Mesothelial cell of epicardium (in vitro differentiated cells): ENCODE results near the gene SLC41A3. TPM values are rescaled to one million over a fixed set of nuclear protein-coding genes. Genes with fewer than 3 reads are reported as not detected.
A peak's percentile ranks its signal among the peaks of the same experiment; 100 is the strongest.

Experiments used
- DNase-seq, 2 experiments: peaks; one replicate each; pipeline ENCODE4 v3.0.0; 2021; ENCODE audit warnings: low spot score in 2 of 2; ENCODE audit not compliant: unreplicated experiment in 2 of 2
- H3K27ac Mint-ChIP-seq: 2 replicates; pipeline ENCODE4 v1.8.0; 2021; ENCODE audit warnings: mixed read lengths
- H3K27me3 Mint-ChIP-seq: 2 replicates; pipeline ENCODE4 v1.8.0; 2021; ENCODE audit warnings: low read depth, mixed read lengths
- H3K36me3 Mint-ChIP-seq: 2 replicates; pipeline ENCODE4 v1.8.0; 2021; ENCODE audit warnings: mixed read lengths
- H3K4me1 Mint-ChIP-seq: 2 replicates; pipeline ENCODE4 v1.8.0; 2021; ENCODE audit warnings: mixed read lengths
- H3K4me3 Mint-ChIP-seq: 2 replicates; pipeline ENCODE4 v1.8.0; 2021; ENCODE audit warnings: mild to moderate bottlenecking, moderate library complexity, mixed read lengths
- H3K9me3 Mint-ChIP-seq: 2 replicates; pipeline ENCODE4 v1.8.0; 2021; ENCODE audit warnings: mixed read lengths
- total RNA-seq: library from RNA; stranded (reverse); gene quantifications from 3 replicates; pipeline ENCODE4 v1.2.1, GENCODE V29; 2021
- TF ChIP-seq, protein P1 (sequence below): fragments of 200-600 bp; sonication (generic); IDR thresholded peaks from one replicate; pipeline ENCODE4 v1.5.0; 2021; ENCODE audit warnings: antibody characterized with exemption; ENCODE audit not compliant: unreplicated experiment

The SLC41A3 gene
- total RNA-seq, 1 donor from 2014 or later: 58.7 TPM

DNA sequence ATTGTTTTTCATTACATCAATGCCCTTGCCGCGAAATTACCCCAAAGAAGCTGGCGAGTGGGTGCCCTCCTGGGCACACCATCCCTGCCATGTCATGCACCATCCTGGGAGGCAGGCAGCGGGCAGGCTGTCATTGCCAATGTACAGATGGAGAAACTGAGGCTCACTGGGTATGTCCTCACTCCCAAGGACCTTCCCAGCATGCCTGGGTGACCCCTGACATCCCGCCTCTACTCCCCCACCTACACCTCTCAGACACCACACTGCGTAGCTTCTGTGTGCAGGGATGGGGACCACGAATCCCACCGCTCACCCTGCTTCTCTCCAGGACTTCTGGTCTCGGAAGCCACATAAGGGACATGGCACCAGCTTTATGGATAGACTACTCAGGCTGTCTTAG, 41.0 kb upstream of the SLC41A3 start:
- peak in 1 of 2 experiments; percentile 20 for DNase-seq
- Mint-ChIP-seq H3K4me1 (peaks cover 6% of the 10 kb centered on the region), H3K4me3 (no peak overlapping the region), H3K9me3 (no peaks in the 10 kb centered on the region), H3K27me3 (peaks cover 2% of the 10 kb centered on the region), H3K36me3 (no peaks in the 10 kb centered on the region), H3K27ac (no peak overlapping the region)
- TF ChIP-seq, protein P1, sequence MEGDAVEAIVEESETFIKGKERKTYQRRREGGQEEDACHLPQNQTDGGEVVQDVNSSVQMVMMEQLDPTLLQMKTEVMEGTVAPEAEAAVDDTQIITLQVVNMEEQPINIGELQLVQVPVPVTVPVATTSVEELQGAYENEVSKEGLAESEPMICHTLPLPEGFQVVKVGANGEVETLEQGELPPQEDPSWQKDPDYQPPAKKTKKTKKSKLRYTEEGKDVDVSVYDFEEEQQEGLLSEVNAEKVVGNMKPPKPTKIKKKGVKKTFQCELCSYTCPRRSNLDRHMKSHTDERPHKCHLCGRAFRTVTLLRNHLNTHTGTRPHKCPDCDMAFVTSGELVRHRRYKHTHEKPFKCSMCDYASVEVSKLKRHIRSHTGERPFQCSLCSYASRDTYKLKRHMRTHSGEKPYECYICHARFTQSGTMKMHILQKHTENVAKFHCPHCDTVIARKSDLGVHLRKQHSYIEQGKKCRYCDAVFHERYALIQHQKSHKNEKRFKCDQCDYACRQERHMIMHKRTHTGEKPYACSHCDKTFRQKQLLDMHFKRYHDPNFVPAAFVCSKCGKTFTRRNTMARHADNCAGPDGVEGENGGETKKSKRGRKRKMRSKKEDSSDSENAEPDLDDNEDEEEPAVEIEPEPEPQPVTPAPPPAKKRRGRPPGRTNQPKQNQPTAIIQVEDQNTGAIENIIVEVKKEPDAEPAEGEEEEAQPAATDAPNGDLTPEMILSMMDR: no peak

DNA sequence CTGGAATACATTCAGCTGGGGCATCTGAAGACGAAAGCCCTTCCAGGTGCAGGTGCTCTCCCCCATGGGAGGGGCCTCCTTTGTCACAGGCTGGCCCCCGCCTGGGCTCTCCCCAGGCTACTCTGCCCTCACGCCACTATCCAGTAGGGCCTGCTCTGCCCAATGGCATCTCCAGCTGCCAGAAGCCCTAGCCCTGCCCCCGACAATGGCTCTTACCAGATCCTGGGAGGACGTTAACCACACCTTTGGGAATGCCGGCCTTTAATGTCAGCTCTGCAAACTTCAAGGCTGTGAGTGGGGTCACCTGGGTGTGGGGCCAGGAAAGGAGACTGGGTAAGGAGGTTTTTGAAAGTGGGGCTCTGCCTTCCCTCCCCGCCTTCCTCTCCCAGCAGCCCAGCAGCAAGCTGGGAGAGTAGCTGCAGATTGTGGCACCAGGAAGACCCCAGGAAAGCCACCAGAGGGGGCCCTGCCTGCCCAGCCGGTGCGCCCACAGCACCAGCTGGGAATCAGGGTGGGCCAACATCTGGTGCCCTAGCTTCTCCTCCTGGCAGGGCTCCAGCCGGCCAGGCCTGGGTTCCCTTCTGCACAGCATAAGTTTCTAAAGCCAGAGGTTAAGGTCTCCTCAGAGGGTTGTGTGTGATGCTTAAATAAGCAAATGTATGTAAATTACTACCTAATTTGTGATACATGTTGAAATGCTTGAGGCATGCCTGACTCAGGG, 40.4 kb upstream of the SLC41A3 start:
- H3K36me3 Mint-ChIP-seq: no peaks in the 10 kb centered on the region
- TF ChIP-seq, protein P1: no peak
- peaks cover 6% of the 10 kb centered on the region for H3K4me1 Mint-ChIP-seq
- peaks cover 4% of the 10 kb centered on the region for H3K27me3 Mint-ChIP-seq
- H3K4me3 Mint-ChIP-seq: no peak overlapping the region
- H3K27ac Mint-ChIP-seq: no peak overlapping the region
- DNase-seq: peak in 1 of 2 experiments; percentile 29
- peaks cover 4% of the 10 kb centered on the region for H3K9me3 Mint-ChIP-seq

DNA sequence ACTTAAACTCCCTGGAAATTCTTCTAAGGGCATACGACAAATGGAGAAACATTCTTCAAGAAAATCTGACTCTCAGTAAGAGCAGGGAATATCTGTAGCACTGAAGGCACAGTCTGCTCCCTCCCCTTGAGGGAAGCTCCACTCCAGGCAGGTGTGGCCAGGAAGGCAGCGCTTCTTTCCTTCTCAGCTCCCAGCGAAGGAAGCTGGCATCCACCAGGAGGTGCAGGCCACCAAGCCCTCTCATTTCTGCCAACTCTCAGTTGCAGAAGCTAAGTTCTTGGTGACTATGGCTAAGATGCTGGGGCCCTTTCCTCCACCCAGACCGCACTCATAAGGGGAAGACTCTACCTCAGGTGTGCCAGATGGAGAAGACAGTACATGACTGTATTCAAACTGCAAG, 37.7 kb upstream of the SLC41A3 start:
- Mint-ChIP-seq H3K4me1 (peaks cover 6% of the 10 kb centered on the region), H3K4me3 (no peak overlapping the region), H3K36me3 (no peaks in the 10 kb centered on the region), H3K27ac (no peak overlapping the region), H3K9me3 (peaks cover 10% of the 10 kb centered on the region), H3K27me3 (peaks cover 11% of the 10 kb centered on the region)
- peak in 1 of 2 experiments; percentile 7 for DNase-seq
- TF ChIP-seq, protein P1: no peak

DNA sequence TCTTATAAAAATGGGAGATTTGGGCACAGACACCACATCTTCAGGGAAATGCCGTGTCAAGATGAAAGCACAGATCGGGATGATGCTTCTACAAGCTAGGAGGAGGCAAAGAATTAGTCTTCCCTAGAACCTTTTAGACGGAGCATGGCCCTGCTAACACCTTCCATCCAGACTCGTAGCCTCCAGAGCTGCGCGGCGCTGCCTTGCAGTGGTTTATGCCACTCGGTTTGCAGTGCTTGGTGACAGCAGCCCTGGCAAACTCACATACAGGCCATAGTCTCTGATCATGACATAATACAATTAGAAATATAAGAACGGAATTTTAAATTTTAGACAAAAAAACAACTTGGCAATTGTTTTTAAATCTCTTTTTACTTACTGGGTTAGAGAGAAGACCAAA, 37.1 kb upstream of the SLC41A3 start:
- H3K27me3 Mint-ChIP-seq: peaks cover 11% of the 10 kb centered on the region
- peak in 1 of 2 experiments; percentile 16 for DNase-seq
- no peak overlapping the region for H3K27ac Mint-ChIP-seq
- peaks cover 10% of the 10 kb centered on the region for H3K9me3 Mint-ChIP-seq
- no peaks in the 10 kb centered on the region for H3K36me3 Mint-ChIP-seq
- TF ChIP-seq, protein P1: no peak
- peaks cover 6% of the 10 kb centered on the region for H3K4me1 Mint-ChIP-seq
- H3K4me3 Mint-ChIP-seq: no peak overlapping the region

DNA sequence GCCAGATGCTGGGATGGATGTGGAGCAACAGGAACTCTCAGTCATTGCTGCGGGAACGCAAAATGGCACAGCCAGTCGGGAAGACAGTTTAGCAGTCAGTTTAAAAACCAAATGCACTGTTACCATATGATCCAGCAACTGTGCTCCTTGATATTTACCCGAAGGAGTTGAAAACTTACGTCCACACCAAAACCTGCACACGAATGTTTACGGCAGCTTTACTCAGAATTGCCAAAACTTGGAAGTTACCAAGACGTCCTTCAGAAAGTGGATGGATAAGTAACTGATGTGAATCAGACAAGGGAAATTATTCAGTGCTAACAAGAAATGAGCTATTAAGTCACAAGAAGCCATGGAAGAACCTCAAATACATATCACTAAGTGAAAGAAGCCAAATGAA, 36.1 kb upstream of the SLC41A3 start:
- H3K4me3 Mint-ChIP-seq: no peak overlapping the region
- TF ChIP-seq, protein P1: no peak
- H3K4me1 Mint-ChIP-seq: peaks cover 6% of the 10 kb centered on the region
- peaks cover 10% of the 10 kb centered on the region for H3K9me3 Mint-ChIP-seq
- peaks cover 11% of the 10 kb centered on the region for H3K27me3 Mint-ChIP-seq
- no peak overlapping the region for H3K27ac Mint-ChIP-seq
- peak in 1 of 2 experiments; percentile 13 for DNase-seq
- no peaks in the 10 kb centered on the region for H3K36me3 Mint-ChIP-seq
